ENCODE results near the gene PYGO2.

GRCh38 chr1:154923695-154924094, 37.9 kb downstream of the PYGO2 start:
- TF ChIP-seq CTCF (optimal IDR thresholded peaks at IDR 0.05 in 1 of 3, IDR thresholded peaks at IDR 0.05 in 1 of 3, conservative IDR thresholded peaks at IDR 0.05 in 1 of 3; ENCODE audit: extremely low read depth in 1 of 3, insufficient read depth in 2 of 3, low read length in 3 of 3) (no peak), EZH2 (IDR thresholded peaks at IDR 0.05; ENCODE audit: low read length) (no peak)
